GM20000 (cell line): ENCODE data around the gene VPS52.
A peak's percentile ranks its signal among the peaks of the same experiment; 100 is the strongest.

ENCODE experiments used
- DNase-seq: peaks from one replicate; pipeline ENCODE4 v3.0.0; 2012; ENCODE audit warnings: low spot score
- CTCF ChIP-seq: IDR thresholded peaks from 2 replicates; pipeline ENCODE4 v1.5.1; 2012; ENCODE audit warnings: mild to moderate bottlenecking, control low read depth; ENCODE audit errors: extremely low read depth, missing control alignments

The VPS52 gene

GRCh38 chr6:33213166-33213988 lies 58.3 kb downstream of the VPS52 start:
- DNase-seq, result no peak
- TF ChIP-seq CTCF, result no peak

DNA sequence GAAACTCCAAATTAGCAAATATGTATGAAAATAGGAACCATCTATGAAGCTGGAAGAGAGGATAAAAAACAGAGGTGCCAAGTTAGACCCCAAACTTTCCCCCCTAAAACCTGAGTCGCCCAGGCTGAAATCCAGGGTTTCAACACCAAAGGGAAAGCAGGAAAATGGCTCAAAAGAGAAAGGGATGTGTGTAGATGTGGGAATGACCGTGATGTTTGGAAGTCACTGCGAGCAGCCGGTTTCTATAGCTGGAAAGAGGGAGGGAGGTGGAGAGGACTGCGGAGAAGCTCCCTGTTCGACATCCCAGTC lies 58.9 kb downstream of the VPS52 start:
- no peak for DNase-seq
- TF ChIP-seq CTCF, result no peak

GRCh38 chr6:33211666-33212422 lies 59.8 kb downstream of the VPS52 start:
- TF ChIP-seq CTCF, result no peak
- no peak for DNase-seq

GRCh38 chr6:33211136-33211535 lies 60.5 kb downstream of the VPS52 start:
- no peak for TF ChIP-seq CTCF
- DNase-seq, result peak; percentile 4

DNA sequence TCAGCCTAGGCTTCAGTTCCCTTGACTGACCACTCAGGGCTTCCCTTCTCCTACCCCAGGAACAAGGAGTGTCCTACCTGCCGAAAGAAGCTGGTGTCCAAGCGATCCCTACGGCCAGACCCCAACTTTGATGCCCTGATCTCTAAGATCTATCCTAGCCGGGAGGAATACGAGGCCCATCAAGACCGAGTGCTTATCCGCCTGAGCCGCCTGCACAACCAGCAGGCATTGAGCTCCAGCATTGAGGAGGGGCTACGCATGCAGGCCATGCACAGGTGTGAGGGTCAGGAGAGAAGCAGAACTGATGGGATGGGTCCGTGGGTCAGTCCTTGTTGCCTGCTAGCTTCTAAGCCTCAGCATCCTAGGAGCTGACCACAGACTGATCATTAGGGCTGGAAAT lies 61.8 kb downstream of the VPS52 start:
- TF ChIP-seq CTCF, result no peak
- peak; percentile 7 for DNase-seq

DNA sequence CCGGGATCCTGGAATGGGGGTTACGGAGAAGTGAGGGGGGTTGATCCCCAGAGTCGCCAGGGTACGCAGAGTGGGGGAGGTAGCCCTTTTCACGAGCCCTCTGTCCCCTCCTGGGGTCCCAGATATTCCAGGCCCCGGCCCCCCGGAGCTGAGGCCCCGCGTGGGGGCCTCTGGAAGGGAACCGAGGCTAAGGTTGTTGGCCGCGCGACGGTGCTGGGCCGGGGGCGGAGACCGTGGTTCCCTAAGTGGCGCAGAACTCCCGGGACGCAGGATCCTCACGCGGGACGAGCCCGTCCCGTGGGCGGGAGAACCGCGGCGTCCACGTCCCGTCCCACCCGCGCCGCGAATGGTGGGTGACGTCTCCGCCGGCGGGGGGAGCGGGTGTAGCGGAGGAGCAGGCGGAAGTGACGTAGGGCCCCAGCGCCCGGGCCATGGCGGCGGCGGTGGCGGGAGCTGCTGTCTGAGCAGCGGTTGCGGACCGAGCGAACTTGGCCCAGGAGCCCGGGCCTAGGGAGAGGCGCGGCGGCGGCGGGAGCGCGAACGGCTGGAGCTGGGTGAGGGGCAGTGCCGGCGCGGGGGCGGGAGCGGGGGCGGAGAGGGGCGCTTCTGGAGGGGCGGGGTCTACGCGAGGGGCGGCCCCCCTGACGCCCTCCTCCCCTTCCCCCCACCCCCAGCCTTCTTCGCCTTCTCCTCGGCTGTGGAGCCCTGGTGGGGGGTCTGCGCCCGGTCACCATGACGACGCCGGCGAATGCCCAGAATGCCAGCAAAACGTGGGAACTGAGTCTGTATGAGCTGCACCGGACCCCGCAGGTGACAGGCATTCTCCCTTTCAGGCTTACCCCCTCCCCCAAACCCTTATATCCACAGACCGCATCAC lies 63.3 kb downstream of the VPS52 start, which contains the start of gene RING1:
TSS of gene RING1 (plus strand) at position 410 of the 877 bp plus-strand sequence. CDS start at position 733, 323 bp downstream.
- no peak for TF ChIP-seq CTCF
- peak; percentile 97 for DNase-seq

DNA sequence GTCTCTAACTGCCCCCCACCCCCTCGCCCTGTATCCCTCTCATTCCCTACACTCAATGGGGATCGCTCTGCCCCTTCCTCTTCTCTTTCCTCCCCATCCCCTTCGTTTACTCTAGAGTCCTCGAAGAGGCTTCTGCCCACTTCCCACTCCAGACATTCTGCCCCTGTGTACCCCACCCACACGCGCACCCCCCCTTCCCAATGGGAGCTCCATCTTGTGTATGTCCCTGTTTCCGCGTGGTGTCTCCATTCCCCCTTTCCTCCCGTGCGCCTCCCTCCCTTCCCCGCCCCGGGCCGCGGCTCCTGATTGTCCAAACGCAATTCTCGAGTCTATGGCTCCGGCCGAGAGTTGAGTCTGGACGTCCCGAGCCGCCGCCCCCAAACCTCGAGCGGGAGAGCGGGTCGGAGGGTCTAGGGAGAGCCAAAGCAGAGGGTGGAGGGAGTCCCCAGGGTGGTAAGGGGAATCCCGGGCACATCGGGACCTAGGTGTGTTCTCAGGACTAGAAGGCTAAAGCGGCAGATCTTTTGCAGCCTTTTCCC lies 64.1 kb downstream of the VPS52 start:
- TF ChIP-seq CTCF, result no peak
- DNase-seq, result peak; percentile 41
